T-helper 1 cell treated with Interleukin-12 subunit alpha and Interleukin-12 subunit beta and Interleukin-4 antibody, amounts not matched to agents 30 ng/mL and 1 ng/mL, for 36 hours (primary cell): ENCODE measurements around the gene SYNRG. TPM values are rescaled to one million over a fixed set of nuclear protein-coding genes. Genes with fewer than 3 reads are reported as not detected.

Experiments
- intact Hi-C: fragments of 100-400 bp; cut with micrococcal nuclease; formaldehyde crosslinking; loops from one replicate; pipeline ENCODE4 v1.15.1; 2024
- total RNA-seq: library from RNA; stranded (reverse); gene quantifications from 2 replicates; pipeline ENCODE4 v1.2.3, GENCODE V29; 2022

SYNRG gene
- total RNA-seq, 1 donor from 2014 or later, result 131 TPM

- intact Hi-C loops, result no loop called here
Measured at GRCh38 chr17:37503148-37503547, 106.1 kb downstream of the SYNRG start.

DNA sequence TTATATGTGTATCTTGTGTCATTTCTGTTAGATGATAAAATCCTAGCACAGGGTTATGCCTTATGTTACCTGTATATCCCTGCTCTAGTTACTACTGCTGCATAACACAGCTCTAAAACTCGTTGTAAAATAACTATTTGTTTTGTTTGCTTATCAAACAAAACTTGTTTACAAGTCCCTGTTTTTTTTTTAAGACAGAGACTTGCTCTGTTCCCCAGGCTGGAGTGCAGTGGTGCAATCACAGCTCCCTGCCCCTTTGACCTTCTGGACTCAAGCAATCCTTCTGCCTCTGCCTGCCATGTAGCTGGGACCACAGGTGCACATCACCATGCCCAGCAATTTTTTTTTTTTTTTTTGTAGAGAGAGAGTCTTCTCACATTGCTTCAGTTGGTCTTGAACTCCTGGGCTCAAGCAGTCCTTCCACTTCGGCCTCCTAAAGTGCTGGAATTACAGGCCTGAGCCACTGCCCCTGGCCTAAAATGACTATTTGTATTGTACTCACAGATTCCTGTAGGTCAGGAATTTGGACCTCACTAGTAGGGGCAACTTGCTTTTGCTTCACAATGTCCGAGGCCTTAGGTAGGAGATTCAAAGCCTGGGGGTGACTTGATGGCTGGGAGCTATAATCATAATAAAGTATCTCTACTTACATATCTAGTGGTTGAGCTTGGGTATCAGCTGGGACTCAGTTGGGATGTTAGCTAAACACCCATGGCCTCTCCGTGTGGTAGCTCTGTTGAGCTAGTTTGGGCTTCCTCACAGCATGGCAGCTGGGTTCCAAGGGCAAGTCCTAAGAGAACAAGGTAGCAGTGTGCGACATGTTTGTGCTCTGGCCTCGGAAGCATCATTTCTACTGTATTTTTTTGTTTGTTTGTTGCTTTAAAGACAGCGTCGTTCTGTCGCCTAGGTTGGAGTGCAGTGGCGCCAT lies 106.9 kb downstream of the SYNRG start:
- intact Hi-C loops, result no loop called here

GRCh38 chr17:37500378-37500777 lies 108.8 kb downstream of the SYNRG start:
- intact Hi-C loops, result no loop called here

DNA sequence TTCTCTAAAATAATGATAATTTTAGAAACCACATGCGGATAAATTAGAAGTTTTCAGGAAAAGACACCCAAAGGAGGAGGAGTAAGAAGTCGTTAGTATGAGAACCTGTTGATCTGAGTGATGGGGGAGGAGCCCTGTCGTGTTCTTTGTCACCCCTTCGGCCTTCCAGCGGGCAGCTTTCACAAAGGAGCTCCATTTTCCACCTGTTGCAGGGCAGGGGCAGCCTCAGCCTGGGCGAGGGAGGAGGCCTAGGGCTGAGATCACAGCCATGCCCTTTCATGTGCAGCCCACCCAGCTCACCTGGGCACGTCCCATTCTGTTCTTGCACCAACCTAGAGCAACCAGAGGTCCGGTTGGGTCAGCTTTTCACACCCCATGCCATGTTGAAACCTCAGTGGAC lies 114.2 kb downstream of the SYNRG start:
- intact Hi-C loops, result no loop called here

DNA sequence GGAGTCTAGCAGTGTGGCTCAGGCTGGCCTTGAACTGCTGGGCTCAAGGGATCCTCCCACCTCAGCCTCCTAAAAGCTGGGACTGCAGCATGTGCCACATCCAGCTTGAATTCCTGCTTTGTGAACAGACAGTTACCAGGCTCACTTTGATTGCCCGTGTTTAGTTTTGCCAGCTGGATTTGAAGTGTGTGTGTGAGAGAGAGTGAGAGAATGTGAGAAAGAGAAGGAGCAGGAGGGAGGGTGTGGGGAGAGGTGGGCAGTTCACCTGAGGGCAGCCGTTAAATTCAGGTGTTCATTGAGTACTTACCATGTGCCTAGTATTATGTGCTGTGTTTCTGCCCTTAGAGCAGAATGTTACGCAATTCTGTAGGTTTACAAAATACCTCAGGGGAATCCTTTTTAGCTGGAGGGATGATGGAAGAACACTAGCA lies 114.8 kb downstream of the SYNRG start:
- intact Hi-C loops, result no loop called here

DNA sequence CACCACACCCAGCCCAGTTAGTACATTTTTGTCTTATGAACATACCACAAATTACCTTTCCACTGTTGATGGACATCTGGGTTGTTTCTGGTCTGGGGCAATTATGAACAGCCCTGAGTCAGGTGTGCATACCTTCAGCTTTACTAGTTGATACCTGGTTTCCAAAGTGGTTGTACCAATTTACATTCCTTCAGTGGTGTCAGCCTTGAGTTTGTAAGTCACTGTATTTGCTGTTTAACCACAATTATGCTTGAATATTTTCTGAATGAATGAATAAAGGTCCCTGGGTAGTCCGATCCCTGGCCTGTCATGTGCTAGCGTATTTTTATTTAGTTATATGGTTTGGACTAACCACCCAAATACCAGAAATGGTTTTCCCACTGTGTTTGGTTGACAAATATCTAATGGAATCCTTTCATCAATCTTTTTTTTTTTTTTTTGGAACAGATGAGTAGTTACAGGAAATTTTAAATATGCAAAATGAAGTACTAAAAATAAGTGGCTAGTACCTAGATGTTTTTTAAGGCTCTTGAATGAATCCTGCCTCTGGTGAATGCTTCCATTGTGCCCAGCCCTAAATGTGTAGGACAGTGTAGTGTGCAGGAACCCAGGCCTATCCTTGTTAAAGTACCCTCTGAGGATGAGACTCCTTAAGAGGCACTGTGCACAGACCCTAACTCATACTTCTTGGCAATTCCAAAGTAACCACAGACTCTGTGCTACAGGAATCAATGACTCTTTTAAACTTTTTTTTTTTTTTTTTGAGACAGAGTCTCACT lies 115.8 kb downstream of the SYNRG start:
- intact Hi-C loops, result no loop called here

- intact Hi-C loops, result no loop called here
Measured at GRCh38 chr17:37492167-37492566, 117.1 kb downstream of the SYNRG start.

DNA sequence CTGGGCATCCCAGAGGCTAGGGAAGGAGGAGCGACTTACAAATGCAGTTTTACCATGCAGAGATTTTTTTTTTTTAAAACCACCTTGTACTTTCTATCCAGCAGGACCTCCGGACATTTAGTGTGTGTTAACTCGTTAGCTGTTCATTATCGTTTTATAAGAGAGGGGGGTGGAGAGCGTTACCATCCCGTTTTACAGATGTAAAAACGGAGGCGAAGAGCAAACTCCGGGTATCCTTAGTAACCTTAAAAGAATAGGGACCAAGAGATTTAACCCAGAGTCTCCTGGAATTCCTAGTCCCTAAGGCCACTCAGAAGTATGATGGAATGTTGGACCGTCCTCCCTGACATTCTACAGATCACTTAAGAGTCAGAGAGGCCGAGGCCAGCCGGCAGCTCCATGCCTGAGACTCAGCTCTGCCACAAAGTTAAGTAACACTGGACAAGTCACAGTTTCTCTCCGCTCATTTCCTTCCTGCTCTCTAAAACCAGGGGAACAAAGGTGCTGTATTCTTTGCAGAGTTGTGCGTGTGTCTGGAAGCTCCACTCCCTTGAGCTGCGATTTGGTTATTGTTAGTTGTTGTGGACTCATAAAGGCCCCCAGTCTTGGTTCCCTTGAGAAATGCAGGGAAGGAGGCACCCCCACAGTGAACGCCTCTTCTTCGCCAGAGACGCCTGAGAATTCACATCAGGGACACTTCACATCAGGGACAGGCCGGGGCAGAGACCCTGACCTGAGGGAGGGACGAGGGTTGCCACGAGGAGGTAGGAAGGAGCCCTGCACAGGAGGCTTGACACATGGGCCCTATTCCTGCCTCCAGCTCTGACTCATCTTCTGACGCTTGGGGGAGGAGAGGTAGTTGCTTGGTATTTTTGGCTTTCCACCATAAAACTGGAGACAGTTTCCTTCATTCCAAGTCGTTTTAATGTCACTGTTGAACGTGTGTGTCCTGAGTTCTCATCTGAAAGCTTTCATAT lies 118.3 kb downstream of the SYNRG start:
- intact Hi-C loops, result loop anchor here (1.0 to 2.0 kb wide), 2 partner anchors 60 to 118 kb away; no protein-coding TSS in a partner anchor

DNA sequence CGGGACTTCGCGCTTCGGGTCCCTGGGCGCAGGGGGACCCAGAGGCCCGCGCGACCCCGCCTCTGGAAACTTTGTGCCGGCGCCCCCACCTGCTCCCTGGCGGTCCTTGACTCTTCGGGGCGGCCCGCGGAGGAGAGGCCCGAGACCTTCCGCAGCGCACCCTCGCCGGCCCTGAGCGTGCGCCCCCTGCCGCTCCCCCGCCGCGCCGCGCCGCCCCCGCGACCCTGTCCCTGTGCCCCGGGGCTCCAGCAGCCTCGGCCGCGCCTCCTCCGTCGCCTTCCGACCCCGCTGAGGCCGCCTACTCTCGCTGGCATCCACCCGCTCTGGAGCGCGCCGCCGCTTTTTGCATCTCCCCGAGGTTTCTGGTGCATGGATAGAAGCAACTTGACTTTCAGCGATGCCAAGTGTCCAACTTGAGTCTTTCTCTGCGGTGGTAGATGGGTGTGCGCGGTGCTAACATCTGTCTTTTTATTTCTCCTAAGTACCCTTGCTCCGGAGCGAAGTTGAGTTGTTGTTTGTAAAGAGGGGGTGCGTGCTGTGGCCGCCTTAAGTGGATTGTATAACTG lies 119.1 kb downstream of the SYNRG start:
- intact Hi-C loops, result loop anchor here (1.0 to 2.0 kb wide), 2 partner anchors 59 to 117 kb away; no protein-coding TSS in a partner anchor

GRCh38 chr17:37489197-37490001 lies 119.8 kb downstream of the SYNRG start, which contains the start of gene DUSP14:
Gene DUSP14 (plus strand): TSS chr17:37489891. CDS start chr17:37512273, 22,382 bp downstream.
- intact Hi-C loops, result loop anchor here (1.0 to 2.0 kb wide), 5 partner anchors 59 to 130 kb away; partner anchors contain the start of gene SYNRG

- intact Hi-C loops, result loop anchor here (1.0 to 2.0 kb wide), 3 partner anchors 81 to 129 kb away; partner anchors contain the start of gene SYNRG
Measured at GRCh38 chr17:37488607-37489196, 120.5 kb downstream of the SYNRG start.

GRCh38 chr17:37488009-37488604 lies 121.1 kb downstream of the SYNRG start:
- intact Hi-C loops, result loop anchor here (2.0 kb wide), 1 partner anchor 121 kb away; the partner anchor contains the start of gene SYNRG

DNA sequence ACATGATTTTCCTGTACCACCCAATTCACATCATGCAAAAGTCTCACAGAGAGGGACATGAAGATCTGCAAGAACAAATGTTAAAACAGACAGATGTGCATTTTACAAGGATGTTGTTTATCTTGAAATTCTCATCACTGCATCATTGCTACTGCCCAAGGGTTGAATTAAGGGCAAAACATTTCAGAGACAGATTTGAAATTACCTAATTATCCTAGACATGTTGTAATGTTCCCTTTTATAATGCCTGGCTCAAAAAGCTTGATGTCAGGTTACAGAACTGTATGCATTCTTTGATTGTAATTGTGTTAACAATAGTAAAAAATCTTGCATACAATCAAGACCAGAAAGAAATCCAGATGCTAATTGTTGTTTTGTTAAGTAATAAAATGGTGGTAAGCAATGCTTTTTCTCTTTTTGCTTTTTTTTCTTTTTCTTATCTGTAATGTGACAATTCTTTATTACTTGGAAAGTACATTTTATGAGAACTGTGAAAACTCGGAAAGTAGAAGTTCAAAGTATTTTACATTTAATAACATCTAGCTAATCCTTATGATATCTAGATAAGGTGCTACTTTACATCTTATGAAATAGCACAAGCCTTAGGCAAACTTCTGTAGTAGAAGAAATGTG lies 123.2 kb downstream of the SYNRG start:
- intact Hi-C loops, result no loop called here

- intact Hi-C loops, result no loop called here
Measured at GRCh38 chr17:37483311-37484039, 125.7 kb downstream of the SYNRG start.

DNA sequence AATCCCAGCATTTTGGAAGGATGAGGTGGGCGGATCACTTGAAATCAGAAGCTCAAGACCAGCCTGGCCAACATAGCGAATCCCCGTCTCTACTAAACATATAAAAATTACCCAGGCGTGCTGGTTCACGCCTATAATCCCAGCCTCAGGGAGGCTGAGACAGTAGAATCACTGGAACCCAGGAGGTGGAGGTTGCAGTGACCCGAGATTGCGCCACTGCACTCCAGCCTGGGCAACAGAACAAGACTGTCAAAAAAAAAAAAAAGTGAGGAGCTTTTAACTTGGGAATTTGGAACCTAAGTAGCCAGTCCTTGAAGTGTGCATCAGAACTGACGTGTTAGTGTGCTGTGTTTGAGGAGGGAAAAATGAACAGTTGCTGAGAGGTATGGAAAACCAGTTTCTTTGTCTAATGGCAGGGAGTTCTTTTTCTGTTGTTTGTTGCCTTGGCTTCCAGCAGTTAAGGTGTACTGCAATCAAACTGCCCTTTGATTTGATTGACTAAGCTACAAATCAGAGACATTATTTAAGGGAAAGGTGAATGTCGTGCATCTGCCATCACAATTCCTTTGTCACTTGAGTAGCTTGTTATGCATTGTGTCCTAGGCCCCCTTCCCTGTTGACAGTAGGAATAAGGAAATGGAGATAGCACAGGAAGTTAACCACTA lies 128.1 kb downstream of the SYNRG start:
- intact Hi-C loops, result no loop called here

DNA sequence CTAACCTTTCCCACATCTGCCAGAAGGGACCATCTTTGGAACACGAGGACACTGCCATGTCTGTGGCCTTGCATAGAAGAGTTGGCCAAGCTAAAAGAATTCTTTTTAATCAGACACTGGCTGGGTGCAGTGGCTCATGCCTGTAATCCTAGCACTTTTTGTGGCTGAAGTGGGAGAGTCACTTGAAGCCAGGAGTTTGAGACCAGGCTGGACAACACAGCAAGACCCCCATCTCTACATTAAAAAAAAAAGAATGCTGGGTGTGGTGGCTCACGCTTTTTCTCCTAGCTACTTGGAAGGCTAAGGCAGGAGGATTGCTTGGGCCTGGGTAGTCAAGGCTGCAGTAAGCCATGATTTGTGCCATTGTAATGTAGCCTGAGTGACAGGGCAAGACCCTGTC lies 128.8 kb downstream of the SYNRG start:
- intact Hi-C loops, result no loop called here

DNA sequence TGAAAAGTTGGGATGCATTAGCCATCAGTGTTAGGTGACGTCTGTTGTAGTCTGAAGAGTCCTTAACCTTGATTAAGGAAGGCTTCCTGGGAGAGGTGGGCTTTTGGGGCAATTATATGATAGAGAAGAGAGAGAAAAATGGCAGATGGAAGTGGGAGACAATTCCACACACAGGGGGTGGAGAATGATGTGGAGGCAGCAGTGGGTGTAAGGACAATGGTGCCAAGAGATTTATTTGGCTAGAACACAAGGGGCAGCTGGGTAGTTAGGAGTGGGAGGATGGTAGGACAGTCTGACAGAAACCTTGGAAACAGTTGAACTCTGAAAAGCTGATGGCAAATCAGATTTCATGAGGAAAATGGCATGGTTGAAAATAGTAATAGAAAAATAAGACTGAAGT lies 130.2 kb downstream of the SYNRG start:
- intact Hi-C loops, result no loop called here
